ENCODE measurements around the gene GIPC3. TPM values are rescaled to one million over a fixed set of nuclear protein-coding genes. Genes with fewer than 3 reads are reported as not detected.

GIPC3 gene
- total RNA-seq, 1 experiment from 2014 or later, result 0.34 TPM

DNA sequence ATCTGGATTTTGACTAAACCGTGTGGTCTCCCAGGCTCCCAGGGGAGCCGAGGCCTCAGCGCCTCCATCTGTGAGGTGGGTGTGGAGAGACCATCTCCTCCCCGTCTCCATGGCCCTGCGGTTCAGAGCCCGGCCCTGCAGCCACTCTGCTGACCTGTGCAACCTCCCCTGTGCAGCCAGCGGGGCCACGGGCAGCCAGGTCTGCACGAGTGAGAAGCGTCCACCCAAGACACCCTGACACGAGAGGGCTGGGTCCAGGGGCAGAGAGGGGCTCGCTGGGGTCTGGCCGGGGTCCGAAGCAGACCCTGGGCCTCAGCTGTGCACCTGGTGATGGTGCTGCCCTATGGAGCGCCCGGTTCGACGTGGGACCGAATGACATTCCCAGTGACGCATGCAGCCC, 51.7 kb downstream of the GIPC3 start:
- Histone ChIP-seq H3K36me3 (ENCODE audit: insufficient read depth, low read length, poor library complexity, severe bottlenecking) (peaks cover 8% of the 10 kb centered on the region), H3K9me3 (ENCODE audit: low read depth, low read length, poor library complexity, severe bottlenecking) (no peaks in the 10 kb centered on the region), H3K27me3 (replicated peaks; ENCODE audit: insufficient read depth, low read depth, low read length, poor library complexity) (no peaks in the 10 kb centered on the region), H3K4me1 (ENCODE audit: insufficient read depth, low read length, poor library complexity, severe bottlenecking) (no peaks in the 10 kb centered on the region), H3K27ac (ENCODE audit: low read depth, low read length, poor library complexity, severe bottlenecking) (no peak overlapping the region), H3K4me3 (ENCODE audit: low read depth, low read length, poor library complexity, severe bottlenecking) (no peak overlapping the region)
- BruUV-seq (replicated peaks), result no TSS peak
- POLR2A ChIA-PET (ENCODE audit: low non-redundant PET), result no interaction called here
- intact Hi-C loops (cut with micrococcal nuclease; ENCODE audit: unreplicated experiment), result no loop called here
- TF ChIP-seq EZH2 (IDR thresholded peaks at IDR 0.05; ENCODE audit: borderline replicate concordance, low read depth, low read length, poor library complexity, severe bottlenecking), result no peak
- TF ChIP-seq, protein P1, sequence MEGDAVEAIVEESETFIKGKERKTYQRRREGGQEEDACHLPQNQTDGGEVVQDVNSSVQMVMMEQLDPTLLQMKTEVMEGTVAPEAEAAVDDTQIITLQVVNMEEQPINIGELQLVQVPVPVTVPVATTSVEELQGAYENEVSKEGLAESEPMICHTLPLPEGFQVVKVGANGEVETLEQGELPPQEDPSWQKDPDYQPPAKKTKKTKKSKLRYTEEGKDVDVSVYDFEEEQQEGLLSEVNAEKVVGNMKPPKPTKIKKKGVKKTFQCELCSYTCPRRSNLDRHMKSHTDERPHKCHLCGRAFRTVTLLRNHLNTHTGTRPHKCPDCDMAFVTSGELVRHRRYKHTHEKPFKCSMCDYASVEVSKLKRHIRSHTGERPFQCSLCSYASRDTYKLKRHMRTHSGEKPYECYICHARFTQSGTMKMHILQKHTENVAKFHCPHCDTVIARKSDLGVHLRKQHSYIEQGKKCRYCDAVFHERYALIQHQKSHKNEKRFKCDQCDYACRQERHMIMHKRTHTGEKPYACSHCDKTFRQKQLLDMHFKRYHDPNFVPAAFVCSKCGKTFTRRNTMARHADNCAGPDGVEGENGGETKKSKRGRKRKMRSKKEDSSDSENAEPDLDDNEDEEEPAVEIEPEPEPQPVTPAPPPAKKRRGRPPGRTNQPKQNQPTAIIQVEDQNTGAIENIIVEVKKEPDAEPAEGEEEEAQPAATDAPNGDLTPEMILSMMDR (conservative IDR thresholded peaks at IDR 0.05; ENCODE audit: low read depth, low read length), result no peak
- no peak for DNase-seq (ENCODE audit: low spot score)
- CTCF ChIA-PET, result no interaction called here

DNA sequence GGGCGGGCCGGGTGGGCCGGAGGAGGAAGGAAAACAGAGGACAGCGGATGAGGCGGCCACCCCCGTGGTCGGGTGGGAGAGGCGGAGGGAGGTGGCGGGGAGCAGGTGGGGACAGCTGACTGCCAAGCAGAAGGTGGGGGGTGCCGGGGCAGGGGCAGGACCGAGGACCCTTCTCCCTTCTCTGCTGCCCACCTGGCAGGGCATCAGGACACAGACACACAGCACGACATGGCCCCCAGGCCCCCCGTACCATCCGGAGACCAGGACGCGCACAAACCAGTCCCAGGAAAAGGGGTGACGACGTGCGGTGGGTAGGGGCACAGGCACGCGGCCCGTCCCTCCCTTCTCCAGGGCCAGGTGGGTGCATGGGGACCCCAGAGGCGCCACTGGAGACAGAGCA, 52.3 kb downstream of the GIPC3 start:
- Histone ChIP-seq H3K36me3 (ENCODE audit: insufficient read depth, low read length, poor library complexity, severe bottlenecking) (peaks cover 5% of the 10 kb centered on the region), H3K27ac (ENCODE audit: low read depth, low read length, poor library complexity, severe bottlenecking) (no peak overlapping the region), H3K4me3 (ENCODE audit: low read depth, low read length, poor library complexity, severe bottlenecking) (no peak overlapping the region), H3K4me1 (ENCODE audit: insufficient read depth, low read length, poor library complexity, severe bottlenecking) (no peaks in the 10 kb centered on the region), H3K27me3 (replicated peaks; ENCODE audit: insufficient read depth, low read depth, low read length, poor library complexity) (no peaks in the 10 kb centered on the region), H3K9me3 (ENCODE audit: low read depth, low read length, poor library complexity, severe bottlenecking) (no peaks in the 10 kb centered on the region)
- BruUV-seq (replicated peaks), result no TSS peak
- intact Hi-C loops (cut with micrococcal nuclease; ENCODE audit: unreplicated experiment), result no loop called here
- POLR2A ChIA-PET (ENCODE audit: low non-redundant PET), result no interaction called here
- TF ChIP-seq, protein P1 (conservative IDR thresholded peaks at IDR 0.05; ENCODE audit: low read depth, low read length), result no peak
- no peak for TF ChIP-seq EZH2 (IDR thresholded peaks at IDR 0.05; ENCODE audit: borderline replicate concordance, low read depth, low read length, poor library complexity, severe bottlenecking)
- CTCF ChIA-PET, result no interaction called here
- DNase-seq (ENCODE audit: low spot score), result no peak

DNA sequence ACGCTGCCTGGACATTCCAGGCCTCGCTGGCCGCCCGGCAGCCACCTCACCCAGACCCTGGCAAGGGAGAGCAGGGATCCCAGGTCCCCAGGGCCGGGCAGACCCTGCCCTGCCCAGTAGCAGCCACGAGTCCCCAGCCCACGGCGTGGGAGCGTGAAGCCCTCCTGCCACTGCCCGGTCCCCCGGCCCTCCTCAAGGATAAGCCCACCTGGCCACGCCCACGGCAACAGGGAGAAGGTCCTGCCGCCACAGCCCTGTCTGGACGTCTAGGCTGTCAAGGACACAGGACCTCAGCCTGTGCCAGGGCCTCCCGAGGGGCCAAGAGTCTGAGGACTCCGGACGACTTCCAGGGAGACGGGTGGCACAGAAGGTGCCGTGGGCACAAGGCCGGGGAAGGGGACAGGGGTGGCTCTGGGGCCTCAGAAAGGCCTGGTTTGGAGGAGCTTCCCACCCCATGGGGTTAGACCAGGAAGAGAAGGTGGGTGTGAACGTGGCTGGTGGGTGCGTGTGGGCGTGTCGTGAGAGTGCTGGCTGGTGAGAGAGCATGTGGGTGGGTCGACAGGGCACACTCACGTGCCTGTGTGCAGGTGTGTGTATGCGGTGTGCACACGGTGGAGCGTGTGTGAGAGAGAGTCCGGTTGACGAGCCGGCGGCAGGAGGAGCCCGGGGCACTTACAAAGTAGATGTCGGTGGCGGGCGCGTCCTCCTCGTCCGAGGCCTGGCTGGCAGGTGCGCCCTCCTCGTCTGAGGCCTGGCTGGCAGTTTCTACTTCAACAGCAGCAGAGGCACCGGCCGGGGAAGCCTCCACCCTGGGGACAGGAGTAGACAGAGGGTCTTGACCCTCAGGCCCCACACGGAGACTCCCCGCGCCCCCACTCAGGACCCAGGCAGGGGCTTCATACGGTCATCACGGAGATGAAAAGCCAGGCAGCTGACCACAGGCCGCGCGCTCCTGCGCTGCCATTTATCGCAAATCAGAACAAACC, 53.2 kb downstream of the GIPC3 start:
- BruUV-seq (replicated peaks), result no TSS peak
- DNase-seq (ENCODE audit: low spot score), result no peak
- no peak overlapping the region for H3K27ac ChIP-seq (ENCODE audit: low read depth, low read length, poor library complexity, severe bottlenecking)
- CTCF ChIA-PET, result no interaction called here
- no peaks in the 10 kb centered on the region for H3K4me1 ChIP-seq (ENCODE audit: insufficient read depth, low read length, poor library complexity, severe bottlenecking)
- H3K27me3 ChIP-seq (replicated peaks; ENCODE audit: insufficient read depth, low read depth, low read length, poor library complexity), result no peaks in the 10 kb centered on the region
- no peak overlapping the region for H3K4me3 ChIP-seq (ENCODE audit: low read depth, low read length, poor library complexity, severe bottlenecking)
- H3K9me3 ChIP-seq (ENCODE audit: low read depth, low read length, poor library complexity, severe bottlenecking), result no peaks in the 10 kb centered on the region
- intact Hi-C loops (cut with micrococcal nuclease; ENCODE audit: unreplicated experiment), result no loop called here
- H3K36me3 ChIP-seq (ENCODE audit: insufficient read depth, low read length, poor library complexity, severe bottlenecking), result peaks cover 8% of the 10 kb centered on the region
- POLR2A ChIA-PET (ENCODE audit: low non-redundant PET), result no interaction called here
- no peak for TF ChIP-seq EZH2 (IDR thresholded peaks at IDR 0.05; ENCODE audit: borderline replicate concordance, low read depth, low read length, poor library complexity, severe bottlenecking)
- TF ChIP-seq, protein P1 (conservative IDR thresholded peaks at IDR 0.05; ENCODE audit: low read depth, low read length), result no peak
